HG03575 (cell line): ENCODE measurements around the gene ARHGEF11.
"Not testable (repeated sequence)": the region's sequence is repeated elsewhere in the genome, so short reads cannot be mapped to it uniquely, and the experiment has no call there.

Source experiments
- ATAC-seq: cut with Tn5 transposase; IDR thresholded peaks from one replicate; pipeline ENCODE4 v1.9.1; 2021; ENCODE audit not compliant: unreplicated experiment, insufficient number of reproducible peaks, low FRiP score; ENCODE audit errors: extremely low read depth

The ARHGEF11 gene

GRCh38 chr1:156939786-156940334, 105.7 kb downstream of the ARHGEF11 start:
- ATAC-seq, result no peak

GRCh38 chr1:156938813-156939212, 106.7 kb downstream of the ARHGEF11 start:
- ATAC-seq, result no peak

- no peak for ATAC-seq
Measured at GRCh38 chr1:156937883-156938282, 107.7 kb downstream of the ARHGEF11 start.

GRCh38 chr1:156936721-156937220, 108.8 kb downstream of the ARHGEF11 start:
- ATAC-seq, result no peak

- no peak for ATAC-seq
Measured at GRCh38 chr1:156936191-156936590, 109.4 kb downstream of the ARHGEF11 start.

GRCh38 chr1:156935505-156936128, 109.9 kb downstream of the ARHGEF11 start:
- no peak for ATAC-seq

- ATAC-seq, result no peak
Measured at GRCh38 chr1:156933136-156933535, 112.4 kb downstream of the ARHGEF11 start.

- no peak for ATAC-seq
Measured at GRCh38 chr1:156931974-156932710, 113.4 kb downstream of the ARHGEF11 start.

- ATAC-seq, result no peak
Measured at GRCh38 chr1:156931211-156931952, 114.2 kb downstream of the ARHGEF11 start.

- no peak for ATAC-seq
Measured at GRCh38 chr1:156930483-156930882, 115.1 kb downstream of the ARHGEF11 start.

- no peak for ATAC-seq
Measured at GRCh38 chr1:156929596-156930238, 115.8 kb downstream of the ARHGEF11 start.

GRCh38 chr1:156928043-156928602, 117.4 kb downstream of the ARHGEF11 start:
- no peak for ATAC-seq

- no peak for ATAC-seq
Measured at GRCh38 chr1:156927215-156928042, 118.1 kb downstream of the ARHGEF11 start.

- ATAC-seq, result not testable (repeated sequence)
Measured at GRCh38 chr1:156926695-156927094, 118.8 kb downstream of the ARHGEF11 start.

GRCh38 chr1:156926175-156926574, 119.4 kb downstream of the ARHGEF11 start:
- no peak for ATAC-seq

GRCh38 chr1:156925154-156926010, 120.2 kb downstream of the ARHGEF11 start:
- ATAC-seq, result no peak

- no peak for ATAC-seq
Measured at GRCh38 chr1:156924478-156925153, 120.9 kb downstream of the ARHGEF11 start.
